CD1c-positive myeloid dendritic cell (primary cell): ENCODE measurements around the gene SUPT4H1.
A peak's percentile ranks its signal among the peaks of the same experiment; 100 is the strongest.
"Not testable (repeated sequence)": the region's sequence is repeated elsewhere in the genome, so short reads cannot be mapped to it uniquely, and the experiment has no call there.

Experiments used
- DNase-seq: peaks from one replicate; pipeline ENCODE4 v3.0.0-alpha.2; 2016; ENCODE audit errors: extremely low spot score

Gene SUPT4H1

DNA sequence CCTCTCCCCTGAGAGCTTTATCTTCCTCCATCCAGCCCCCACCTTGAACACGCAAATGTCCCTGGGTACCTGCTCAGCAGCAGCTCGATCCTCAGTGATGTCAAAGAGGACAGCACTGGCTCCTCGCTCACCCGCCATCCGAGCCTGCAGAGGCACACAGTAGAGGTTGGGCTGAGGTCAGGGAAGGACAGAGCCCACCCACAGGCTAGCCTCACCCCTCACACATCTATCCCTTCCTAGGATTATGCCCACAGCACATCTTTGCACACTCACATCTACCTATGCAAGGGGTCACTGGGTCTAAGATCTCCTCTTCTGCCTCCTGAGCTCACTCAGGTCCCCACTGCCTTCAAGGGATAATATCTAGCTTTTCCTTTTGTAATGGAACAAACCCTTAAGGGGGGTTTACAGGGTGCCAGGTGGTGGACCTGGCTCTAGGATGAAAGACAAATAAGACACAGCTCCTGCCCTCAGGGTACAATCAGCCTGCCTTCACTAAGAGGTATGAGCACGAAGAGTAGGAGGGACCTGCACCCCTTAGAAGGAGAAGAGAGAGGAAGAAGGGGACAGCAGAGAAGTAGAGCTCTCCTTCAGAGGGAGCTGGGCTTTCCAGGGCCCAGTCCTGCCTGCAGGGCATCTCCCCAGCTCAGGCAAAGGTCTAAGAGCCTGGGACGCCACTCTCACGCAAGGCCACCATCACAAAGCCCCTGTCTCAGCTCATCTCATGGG lies 11.6 kb upstream of the SUPT4H1 start:
- DNase-seq, result no peak

DNA sequence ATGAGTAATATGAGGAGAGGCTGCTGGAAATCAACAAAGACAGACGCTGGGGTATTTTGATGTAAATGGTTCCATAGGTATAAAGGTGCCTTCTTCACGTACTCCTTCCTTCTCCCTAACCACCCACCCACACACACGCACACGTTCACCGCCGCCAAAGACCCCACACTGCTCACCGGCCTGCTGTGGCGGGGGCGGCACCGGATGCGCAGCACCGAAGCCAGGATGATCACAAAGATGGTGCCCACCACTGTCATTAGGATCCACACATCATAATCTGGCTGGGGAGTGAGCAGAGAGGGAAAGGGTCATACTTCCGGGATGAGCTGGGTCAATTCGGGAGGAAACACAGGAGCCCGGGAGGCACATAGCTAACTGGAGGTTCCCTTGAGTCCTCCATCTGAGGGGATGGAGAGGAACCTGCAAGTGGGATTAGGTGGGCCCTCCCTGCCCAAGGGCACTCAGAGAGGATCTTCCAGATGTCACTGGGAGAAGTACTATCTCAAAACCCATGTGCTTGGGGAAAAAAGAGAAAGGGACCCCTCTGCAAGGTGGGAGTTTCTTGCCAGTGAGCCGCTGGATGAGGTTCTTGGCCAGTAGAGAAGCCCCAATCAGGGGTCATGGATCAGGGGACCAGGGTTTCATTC lies 10.5 kb upstream of the SUPT4H1 start:
- DNase-seq, result no peak

DNA sequence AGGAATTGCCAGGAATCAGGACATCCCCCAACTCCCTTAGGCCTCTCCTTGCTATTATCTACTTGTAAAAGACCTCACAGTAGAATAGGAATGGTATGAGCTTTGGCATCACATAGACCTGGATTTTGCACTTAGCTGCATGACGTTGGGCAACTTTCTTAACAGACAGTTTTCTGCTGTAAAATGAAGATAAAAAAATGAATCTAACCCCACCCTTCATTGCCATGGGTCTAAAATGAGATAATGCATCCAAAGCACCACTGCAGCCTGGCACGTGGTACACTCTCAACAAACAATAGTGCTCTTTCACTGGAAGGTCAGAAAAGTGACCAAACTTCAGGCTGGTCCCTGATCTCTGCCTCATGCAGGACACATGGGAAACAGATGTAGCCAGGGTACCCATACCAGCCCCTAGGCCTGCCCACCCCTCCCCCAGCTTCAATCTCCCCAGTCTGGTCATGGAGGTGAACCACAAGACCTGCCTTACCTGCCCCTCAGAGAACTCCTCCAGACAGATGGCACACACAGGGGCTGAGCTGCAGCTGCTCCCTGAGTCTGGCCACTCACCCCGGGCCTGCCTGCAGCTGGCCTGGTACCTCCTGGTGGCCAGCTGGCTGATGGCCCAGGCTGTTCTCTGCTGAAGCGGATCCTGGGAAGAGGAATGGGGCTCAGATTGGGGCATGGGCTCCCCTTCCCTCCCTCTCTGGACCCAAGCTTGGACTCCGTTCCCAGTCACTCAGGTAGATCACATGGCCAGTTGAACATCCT lies 8.5 kb upstream of the SUPT4H1 start:
- no peak for DNase-seq

DNA sequence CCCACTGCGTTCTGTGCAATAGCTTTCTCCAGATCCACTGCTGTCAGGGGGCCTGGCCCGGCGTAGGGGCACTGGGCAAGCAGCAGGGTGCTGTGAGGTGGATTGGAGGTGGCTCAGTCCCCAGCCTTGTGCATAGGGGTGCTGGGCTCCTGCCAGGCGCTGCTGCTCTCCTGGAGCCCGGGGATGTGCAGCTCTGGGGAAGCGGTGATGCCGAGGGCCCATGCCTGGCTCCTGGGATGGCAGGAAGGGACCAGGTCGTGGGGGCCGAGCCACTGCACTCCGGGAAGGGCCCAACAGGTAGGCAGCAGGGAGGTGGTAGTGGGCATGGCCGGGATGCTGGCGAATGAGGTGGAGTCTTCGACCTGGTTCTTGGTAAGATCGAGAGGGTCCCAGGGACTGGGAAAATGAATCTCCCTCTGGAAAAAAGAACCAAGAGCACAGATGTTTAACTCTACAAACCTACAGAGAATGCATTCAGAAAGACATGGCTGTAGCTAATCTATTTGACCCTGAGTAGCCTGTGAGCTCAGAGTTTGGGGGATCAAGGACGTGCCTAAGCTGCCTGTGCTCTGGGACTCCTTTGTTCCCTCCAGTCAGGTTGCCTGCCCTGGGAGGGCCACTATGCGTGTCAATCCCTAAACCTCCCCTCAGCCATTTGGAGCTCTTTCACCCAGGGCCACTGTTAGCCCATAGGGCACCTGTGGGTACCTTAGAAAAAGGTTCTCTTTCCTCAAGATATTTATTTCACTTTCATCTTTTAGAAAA lies 6.6 kb upstream of the SUPT4H1 start:
- no peak for DNase-seq

DNA sequence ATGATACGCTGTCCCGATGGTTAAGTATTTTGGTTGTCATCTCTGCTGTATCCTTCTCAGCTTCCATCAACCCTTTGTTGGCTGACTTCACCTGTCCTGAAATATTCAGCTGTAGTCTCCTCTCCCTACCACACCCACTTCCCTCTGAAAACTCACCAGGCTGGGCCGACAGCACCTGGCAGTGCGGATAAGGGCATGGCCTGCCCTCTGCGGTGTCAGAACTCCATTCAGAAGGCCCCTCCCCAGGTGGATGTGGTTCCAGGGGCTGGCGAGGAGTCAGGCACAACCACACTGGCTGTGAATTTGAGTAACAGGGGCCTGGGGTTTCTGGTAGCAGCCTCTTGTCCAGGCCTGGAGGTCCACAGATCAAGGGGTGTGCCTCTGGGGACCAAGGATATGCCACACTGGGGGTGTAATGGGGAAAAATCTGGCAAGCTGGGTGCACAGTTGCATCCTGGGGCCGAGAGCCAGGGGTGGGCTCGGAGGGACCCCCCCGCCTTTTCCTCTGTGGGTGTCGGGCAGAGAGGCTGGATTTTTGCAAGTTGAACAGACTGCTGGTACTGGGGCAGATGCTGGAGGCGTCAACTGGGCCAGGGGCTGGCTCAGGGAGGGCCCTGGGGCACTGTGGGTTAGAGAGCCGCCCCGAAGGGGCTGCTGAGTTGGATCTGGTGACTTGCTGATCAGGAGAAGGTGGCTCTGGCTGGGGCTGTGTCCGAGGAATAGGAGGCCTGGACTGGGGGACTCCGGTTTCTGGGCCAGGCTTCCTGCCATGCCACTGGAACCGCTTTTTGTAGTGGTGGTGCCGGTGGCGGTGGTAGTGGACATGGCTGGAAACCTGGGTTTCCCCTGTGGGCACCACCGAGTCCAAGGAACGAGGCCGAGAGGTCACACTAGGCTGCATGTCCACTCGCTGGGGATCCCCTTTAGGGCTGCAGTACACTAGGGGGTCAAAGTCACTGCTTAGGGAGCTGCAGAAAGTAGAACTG lies 5.6 kb upstream of the SUPT4H1 start:
- no peak for DNase-seq

DNA sequence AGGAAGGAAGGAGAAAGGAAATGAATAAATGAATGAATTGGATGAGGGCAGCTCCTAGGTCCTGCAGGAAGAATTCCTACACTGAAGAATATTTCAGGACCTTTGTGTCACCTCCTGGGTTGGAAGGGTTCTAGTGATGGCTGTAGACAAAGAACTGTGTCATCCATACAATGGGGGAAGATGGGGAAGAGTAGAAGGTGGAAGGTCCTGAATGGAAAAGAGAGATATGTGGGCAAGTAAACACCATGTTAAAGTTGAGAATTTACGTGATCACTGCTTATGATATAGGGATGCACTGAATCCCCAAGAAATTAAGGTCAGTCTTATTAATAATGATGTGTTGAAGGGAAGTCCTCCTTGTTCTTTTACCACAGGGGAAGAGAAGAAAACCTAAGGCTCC lies 4.2 kb upstream of the SUPT4H1 start:
- no peak for DNase-seq

DNA sequence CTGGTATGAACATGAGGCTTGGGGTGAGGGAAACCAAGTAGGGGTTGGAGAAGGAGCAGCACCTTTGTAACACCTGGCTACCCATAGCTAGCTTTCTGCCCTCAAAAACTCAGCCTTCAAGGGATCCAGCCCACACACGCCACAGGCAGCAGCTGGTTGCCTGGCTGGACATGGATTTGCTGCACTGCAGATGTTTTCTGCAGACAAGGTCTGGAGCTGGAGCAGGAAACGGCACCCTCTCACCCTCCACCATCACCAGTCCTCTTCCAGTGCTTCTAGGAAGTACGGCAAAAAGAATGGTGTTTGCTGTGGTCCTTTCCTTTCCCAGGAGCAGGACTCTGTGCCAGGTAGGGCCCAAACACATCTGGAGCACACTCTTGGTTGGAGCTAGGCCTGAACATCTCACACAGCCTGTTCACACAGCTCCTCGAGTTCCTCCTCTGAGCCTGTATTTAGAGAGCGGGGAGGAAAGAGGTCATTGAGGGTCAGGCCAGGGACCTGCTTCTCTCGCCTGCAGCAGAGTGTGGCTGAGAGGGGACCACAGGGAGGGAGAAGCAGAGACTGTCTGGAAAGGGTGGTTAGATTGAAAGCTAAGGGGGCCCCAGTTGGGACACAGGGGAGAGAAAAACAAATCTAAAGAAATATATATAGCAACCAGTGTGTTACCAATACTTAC lies 2.7 kb upstream of the SUPT4H1 start:
- no peak for DNase-seq

DNA sequence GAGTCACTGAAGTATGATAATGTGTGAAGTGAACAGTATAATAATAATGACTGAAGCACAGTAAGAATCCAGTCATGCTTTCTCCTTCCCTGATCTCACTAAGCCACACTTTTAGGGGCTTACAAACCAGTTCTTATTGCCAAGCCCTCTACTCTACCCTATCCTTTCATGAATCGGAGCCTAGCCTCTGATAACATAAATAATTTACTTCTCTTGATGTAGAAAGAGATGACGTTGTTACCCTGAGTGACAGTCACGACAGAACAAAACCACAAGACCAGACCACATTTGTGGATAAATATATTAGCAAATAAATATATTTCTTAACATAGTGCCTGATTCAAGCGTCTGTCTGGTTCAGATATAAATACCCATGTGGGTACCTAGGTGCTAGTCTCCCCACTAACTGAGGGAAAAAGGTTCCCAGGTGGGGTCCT lies 1.4 kb upstream of the SUPT4H1 start:
- no peak for DNase-seq

DNA sequence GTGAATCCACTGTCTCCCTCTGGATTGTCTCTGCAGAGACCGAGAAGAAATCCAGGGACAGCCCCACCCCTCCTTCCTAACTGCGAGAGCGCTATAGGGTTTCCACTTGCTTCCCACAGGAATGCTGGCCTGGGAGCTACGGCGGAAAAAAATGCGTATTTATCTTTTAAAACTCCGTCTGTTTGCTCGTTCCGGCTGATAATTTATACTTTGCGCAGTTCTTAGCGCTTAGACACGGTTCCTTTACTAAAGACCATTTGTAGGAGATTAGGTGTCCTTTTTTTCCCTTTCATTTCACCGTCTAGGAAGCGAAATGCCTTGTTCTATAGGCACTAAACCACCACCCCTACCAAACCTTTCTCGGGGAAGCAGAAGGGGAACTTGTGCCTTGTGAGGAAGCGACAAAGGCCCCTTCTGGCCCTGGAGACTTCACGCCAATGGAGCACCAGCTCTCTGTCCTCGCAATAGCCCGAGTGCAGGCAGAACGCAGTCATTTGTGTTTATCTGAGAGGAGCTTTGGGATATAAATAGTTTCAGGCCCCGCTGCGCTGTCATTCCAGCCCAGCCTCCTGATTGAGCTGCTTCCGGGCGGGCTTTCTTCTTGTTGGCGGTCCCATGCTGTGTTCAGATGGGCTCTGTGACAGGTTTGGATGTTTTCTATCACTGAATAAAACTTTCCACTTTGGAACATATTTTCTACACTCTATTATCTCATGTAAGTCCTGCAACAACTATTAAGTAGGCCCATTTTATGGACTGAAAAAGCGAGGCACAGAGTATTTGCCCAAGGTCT lies 791 bp upstream of the SUPT4H1 start:
- peak; percentile 71 for DNase-seq

DNA sequence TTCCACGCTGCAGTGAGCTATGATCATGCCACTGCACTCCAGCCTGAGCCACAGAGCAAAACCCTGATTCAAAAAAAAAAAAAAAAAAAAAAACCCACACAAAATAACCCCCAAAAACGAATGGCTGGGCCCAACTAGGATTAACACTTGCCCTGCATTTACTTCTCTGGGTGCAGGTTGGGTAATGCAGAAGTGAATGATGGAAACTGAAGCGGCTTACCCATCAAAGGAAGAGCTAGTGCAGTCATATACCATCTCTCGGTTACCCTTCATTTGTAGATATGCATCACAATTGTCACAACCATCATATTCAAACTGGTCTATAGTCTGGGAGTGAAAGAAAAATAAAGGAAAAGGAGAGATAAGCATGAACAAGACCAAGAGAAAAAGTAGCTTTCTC lies 819 bp downstream of the SUPT4H1 start:
- no peak for DNase-seq

DNA sequence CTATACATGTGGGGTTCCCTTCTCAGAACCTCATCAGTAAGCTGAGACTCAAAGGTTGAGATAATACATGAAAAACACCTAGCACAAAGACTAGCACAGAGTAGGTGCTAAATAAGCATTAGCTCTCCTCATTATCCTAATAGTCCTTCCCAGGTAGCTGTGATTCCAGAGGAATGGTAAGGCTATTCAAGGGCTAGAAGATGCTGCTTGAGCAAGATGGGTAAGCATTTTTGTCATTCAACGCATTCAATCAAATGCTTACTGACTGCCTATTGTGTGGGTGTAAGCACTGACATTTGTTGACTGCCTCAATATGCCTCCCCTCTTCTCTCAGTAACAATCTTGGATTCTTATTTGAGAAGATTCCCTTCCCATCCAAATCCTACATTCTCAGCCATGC lies 4.0 kb downstream of the SUPT4H1 start:
- DNase-seq, result no peak

DNA sequence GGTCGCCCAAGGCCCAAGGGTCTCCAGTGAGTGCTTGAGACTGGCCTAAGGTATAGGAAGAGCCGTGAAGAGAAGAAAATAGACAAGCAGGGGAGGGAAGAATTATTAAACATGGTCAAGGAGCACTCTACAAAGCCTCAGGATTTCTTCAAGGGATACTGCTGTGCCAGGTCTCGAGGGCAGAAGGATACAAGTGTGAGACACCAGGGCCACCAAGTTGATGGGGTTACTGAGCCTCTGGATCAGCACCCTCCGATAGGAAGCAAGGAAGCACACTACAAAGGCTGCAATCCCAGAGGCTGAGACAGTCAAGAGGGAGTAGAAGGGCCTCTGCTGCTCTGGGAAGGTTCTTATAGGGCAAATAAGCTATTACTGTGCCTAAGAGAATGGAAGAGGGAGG lies 6.5 kb downstream of the SUPT4H1 start:
- no peak for DNase-seq

DNA sequence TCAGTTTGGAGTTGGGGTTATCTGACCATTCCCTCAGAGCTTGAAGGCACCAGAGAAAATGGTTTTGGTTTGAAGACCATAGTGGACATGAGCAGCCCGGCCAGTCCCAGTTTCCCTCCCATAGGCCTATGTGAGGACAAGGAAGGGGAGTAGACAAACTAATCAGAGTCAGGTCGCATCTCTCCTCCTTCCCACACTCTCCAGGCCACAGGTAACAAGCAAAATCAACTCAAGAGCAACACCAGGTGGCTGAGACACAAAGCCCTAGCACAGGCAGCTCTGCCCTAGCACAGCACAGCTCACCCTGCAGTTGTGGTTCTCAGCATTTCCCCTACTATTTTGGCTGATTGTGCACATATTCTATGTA lies 7.2 kb downstream of the SUPT4H1 start:
- peak; percentile 39 for DNase-seq

DNA sequence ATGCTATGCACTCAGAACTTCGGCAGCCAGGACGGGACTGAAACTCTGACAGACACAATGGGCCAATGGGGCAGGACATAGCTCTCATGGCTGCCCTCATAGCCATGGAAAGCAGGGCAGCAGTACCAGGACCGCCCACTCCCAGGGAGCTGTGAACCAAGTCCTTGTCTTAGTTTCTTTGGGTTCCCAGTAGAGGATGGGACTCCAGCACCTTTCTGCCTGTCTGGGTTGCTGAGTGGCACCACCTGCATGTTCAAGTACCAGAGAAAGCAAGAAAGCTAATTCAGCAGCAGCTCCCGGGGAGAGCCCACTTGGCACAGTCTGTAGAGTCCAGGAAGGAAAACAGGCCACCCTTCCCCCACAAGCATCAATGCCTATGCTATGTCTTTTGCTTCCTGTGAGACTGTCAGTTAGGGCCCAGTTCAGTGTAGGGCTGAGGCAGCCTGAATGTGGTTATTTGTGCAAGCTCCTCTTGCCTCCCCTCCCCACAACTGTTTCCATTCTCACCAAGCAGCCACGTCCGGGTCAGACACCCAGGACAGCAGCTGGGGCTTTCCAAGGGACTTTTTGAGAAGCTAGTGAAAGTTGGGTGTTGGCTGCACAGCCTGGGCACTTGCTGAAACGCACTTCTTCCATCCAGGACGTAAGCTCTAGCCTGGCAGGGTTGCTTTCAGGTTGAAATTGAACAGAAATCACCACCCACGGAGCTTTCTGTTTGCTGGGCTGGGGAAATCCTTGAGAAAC lies 7.8 kb downstream of the SUPT4H1 start:
- DNase-seq, result peak; percentile 83

DNA sequence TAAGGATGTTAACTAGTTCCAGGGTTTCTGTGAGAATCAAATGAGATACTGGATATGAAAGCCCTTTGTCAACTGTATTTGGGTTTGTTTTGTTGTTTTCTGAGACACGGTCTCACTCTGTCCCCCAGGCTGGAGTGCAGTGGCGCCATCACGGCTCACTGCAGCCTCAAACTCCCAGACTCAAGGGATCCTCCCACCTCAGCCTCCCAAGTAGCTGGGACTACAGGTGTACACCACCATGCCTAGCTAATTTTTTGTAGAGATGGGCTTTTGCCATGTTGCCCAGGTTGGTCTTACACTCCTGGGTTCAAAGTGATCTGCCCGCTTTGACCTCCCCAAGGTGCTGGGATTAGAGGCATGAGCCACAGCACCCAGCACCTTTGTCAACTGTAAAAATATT lies 8.9 kb downstream of the SUPT4H1 start:
- DNase-seq, result no peak

DNA sequence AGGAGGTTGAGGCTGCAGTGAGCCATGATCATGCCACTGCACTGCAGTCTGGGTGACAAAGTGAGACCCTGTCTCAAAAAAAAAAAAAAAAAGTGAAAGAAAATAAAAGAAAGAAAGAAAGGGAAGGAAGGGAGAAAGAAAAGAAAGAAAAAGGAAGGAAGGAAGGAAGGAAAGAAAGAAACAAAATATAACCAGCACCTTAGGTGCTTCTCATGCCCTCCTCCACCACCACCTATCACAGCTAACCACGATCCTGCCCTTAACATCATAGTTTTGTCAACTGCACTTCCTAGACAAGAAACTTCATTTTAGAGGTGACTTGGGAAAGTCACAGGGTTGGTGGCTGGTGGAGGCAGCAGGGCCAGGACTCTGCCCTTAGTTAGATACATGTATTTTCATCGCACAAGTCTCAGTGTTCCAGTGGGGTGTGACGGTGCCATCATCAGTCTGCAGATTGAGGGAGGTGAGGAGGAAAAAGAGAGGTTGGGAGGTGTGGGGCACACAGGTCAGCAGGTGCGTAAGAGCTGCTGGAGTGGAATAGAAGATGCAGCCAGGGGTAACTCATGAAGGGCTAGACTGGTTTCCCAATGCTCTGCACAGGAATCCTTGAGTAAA lies 10.0 kb downstream of the SUPT4H1 start:
- DNase-seq, result no peak

DNA sequence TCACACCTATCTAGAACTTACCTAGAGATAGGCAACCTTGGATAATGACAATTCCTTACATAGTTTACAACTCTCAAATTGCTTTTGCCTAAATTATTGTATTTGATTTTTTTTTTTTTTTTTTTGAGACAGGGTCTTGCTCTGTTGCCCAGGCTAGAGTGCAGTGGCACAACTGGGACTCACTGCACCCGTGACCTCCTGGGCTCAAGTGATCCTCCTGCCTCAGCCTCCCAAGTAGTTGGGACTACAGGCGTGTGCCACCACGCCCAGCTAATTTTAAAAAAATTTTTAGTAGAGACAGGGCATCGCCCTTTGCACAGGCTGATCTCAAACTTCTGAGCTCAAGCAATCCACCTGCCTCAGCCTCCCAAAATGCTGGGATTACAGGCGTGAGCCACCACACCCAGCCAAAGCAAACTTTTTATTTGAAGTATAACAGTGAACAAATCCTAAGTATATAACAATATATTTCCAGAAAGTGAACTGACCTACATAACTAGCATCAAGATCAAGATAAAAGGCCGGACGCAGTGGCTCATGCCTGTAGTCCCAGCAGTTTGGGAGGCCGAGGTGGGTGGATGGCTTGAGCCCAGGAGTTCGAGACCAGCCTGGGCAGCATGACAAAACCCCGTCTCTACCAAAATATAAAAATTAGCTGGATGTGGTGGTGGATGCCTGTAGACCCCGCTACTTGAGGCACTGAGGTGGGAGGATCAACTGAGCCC lies 10.7 kb downstream of the SUPT4H1 start:
- not testable (repeated sequence) for DNase-seq

DNA sequence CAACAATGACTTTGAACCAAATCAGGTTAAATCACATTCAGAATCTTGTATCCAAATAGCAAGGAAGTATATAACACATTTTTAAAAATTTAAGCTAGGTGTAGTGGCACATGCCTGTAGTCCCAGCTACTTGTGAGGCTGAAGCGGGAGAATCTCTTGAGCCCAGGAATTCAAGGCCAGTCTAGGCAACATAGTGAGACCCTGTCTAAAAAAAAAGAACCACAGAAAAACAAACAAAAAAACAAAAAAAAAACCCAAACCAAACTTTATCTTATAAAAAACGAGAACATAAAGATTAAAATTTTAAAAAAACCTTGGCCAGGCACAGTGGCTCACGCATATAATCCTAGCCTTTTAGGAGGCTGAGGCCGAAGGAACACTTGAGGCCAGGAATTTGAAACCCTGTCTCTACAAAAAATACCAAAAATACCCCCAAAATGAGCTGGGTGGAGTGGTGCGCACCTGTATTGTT lies 11.6 kb downstream of the SUPT4H1 start:
- DNase-seq, result no peak
